Amniotic stem cell (primary cell): ENCODE results near the gene SLC7A6.
A peak's percentile ranks its signal among the peaks of the same experiment; 100 is the strongest.

ENCODE experiments used
- DNase-seq: peaks from one replicate; lab custom pipeline; 2025; lab: John Stamatoyannopoulos, UW

SLC7A6 gene

GRCh38 chr16:68257251-68257905 lies 6.9 kb upstream of the SLC7A6 start:
- DNase-seq: no peak

GRCh38 chr16:68257906-68258800 lies 6.2 kb upstream of the SLC7A6 start:
- DNase-seq: no peak

- no peak for DNase-seq
Measured at GRCh38 chr16:68259007-68259825, 5.1 kb upstream of the SLC7A6 start.

- no peak for DNase-seq
Measured at GRCh38 chr16:68263559-68264127, 683 bp upstream of the SLC7A6 start.

- peak; percentile 36 for DNase-seq
Measured at GRCh38 chr16:68265078-68265920, 973 bp downstream of the SLC7A6 start.

GRCh38 chr16:68267612-68268405 lies 3.5 kb downstream of the SLC7A6 start:
- DNase-seq: no peak

GRCh38 chr16:68269793-68270192 lies 5.5 kb downstream of the SLC7A6 start:
- no peak for DNase-seq

- DNase-seq: no peak
Measured at GRCh38 chr16:68270353-68270752, 6.0 kb downstream of the SLC7A6 start.

GRCh38 chr16:68272507-68273209 lies 8.3 kb downstream of the SLC7A6 start:
- no peak for DNase-seq

GRCh38 chr16:68273459-68273858 lies 9.1 kb downstream of the SLC7A6 start:
- DNase-seq: no peak

GRCh38 chr16:68273896-68274295 lies 9.6 kb downstream of the SLC7A6 start:
- no peak for DNase-seq

GRCh38 chr16:68274441-68274840 lies 10.1 kb downstream of the SLC7A6 start:
- DNase-seq: no peak

- DNase-seq: no peak
Measured at GRCh38 chr16:68275611-68276191, 11.4 kb downstream of the SLC7A6 start.

- no peak for DNase-seq
Measured at GRCh38 chr16:68276223-68276622, 11.9 kb downstream of the SLC7A6 start.

GRCh38 chr16:68279726-68280558 lies 15.6 kb downstream of the SLC7A6 start:
- no peak for DNase-seq

GRCh38 chr16:68281368-68282063 lies 17.2 kb downstream of the SLC7A6 start:
- no peak for DNase-seq

- DNase-seq: no peak
Measured at GRCh38 chr16:68282064-68282452, 17.7 kb downstream of the SLC7A6 start.

- no peak for DNase-seq
Measured at GRCh38 chr16:68283346-68283745, 19.0 kb downstream of the SLC7A6 start.
